IMR-90 (cell line): Measurements from ENCODE around the gene TMEM245. TPM values are rescaled to one million over a fixed set of nuclear protein-coding genes. Genes with fewer than 3 reads are reported as not detected.

ENCODE experiments used
- ATAC-seq: fragments of 200-7000 bp; cut with Tn5 transposase; 2 replicates; pipeline ENCODE4 v1.9.1; 2020; ENCODE audit warnings: low read depth, mild to moderate bottlenecking, moderate library complexity
- BruUV-seq: library from RNA; stranded (reverse); fragments of 400-500 nt; replicated peaks from 2 replicates; lab custom pipeline; 2021; lab: Mats Ljungman, UMichigan
- CTCF ChIA-PET: fragments of 300-600 bp; formaldehyde crosslinking; extraction: SDS; loops from one replicate; lab custom pipeline; 2021; ENCODE audit warnings: antibody characterized with exemption; lab: Yijun Ruan, JAX
- POLR2A ChIA-PET: fragments of 300-600 bp; sonication (Branson Sonifier 250); formaldehyde crosslinking; loops from one replicate; lab custom pipeline; 2022; ENCODE audit warnings: antibody characterized with exemption; ENCODE audit not compliant: unreplicated experiment; lab: Charles Lee
- DNase-seq: peaks from one replicate; pipeline ENCODE4 v3.0.0; 2013
- H2AFZ ChIP-seq: replicated peaks from 2 replicates; pipeline ENCODE3; 2013; ENCODE audit warnings: low read length, mild to moderate bottlenecking; ENCODE audit not compliant: poor library complexity
- H2AK5ac ChIP-seq: 2 replicates; pipeline ENCODE4 v1.6.1; 2013; ENCODE audit warnings: low read depth, low read length, inconsistent platforms
- H2AK9ac ChIP-seq: replicated peaks from 2 replicates; pipeline ENCODE3; 2013; ENCODE audit warnings: mild to moderate bottlenecking, low read depth, low read length, moderate library complexity; ENCODE audit not compliant: poor library complexity
- H2BK120ac ChIP-seq: 2 replicates; pipeline ENCODE4 v1.6.1; 2013; ENCODE audit warnings: low read depth, low read length, inconsistent platforms
- H2BK15ac ChIP-seq: 3 replicates; pipeline ENCODE4 v1.6.1; 2013; ENCODE audit warnings: low read depth, low read length, inconsistent platforms
- H2BK20ac ChIP-seq: 2 replicates; pipeline ENCODE4 v1.6.1; 2013; ENCODE audit warnings: low read depth, mild to moderate bottlenecking, inconsistent platforms, low read length, moderate library complexity
- H2BK5ac ChIP-seq: 2 replicates; pipeline ENCODE4 v1.6.1; 2013; ENCODE audit warnings: mild to moderate bottlenecking, low read depth, low read length, inconsistent platforms; ENCODE audit not compliant: poor library complexity, severe bottlenecking
- H3K14ac ChIP-seq: replicated peaks from 2 replicates; pipeline ENCODE4 v1.6.1; 2013; ENCODE audit warnings: low read depth, low read length, inconsistent platforms
- H3K18ac ChIP-seq: 2 replicates; pipeline ENCODE4 v1.6.1; 2013; ENCODE audit warnings: low read depth, low read length, control low read depth
- H3K23ac ChIP-seq: 2 replicates; pipeline ENCODE4 v1.6.1; 2013; ENCODE audit warnings: low read depth, low read length, inconsistent platforms
- H3K27ac ChIP-seq: 2 replicates; pipeline ENCODE4 v1.5.1; 2013; ENCODE audit warnings: mild to moderate bottlenecking, control low read depth, low read length; ENCODE audit not compliant: insufficient read depth
- H3K27me3 ChIP-seq: 2 replicates; pipeline ENCODE4 v1.6.1; 2013; ENCODE audit warnings: low read length; ENCODE audit not compliant: control insufficient read depth, insufficient read depth
- H3K36me3 ChIP-seq: 2 replicates; pipeline ENCODE4 v1.6.1; 2013; ENCODE audit warnings: low read length, mixed read lengths; ENCODE audit not compliant: control insufficient read depth, insufficient read depth
- H3K4ac ChIP-seq: 2 replicates; pipeline ENCODE4 v1.6.1; 2013; ENCODE audit warnings: low read depth, low read length, inconsistent platforms
- H3K4me1 ChIP-seq: 2 replicates; pipeline ENCODE4 v1.6.1; 2013; ENCODE audit warnings: low read length, mixed read lengths; ENCODE audit not compliant: control insufficient read depth, insufficient read depth
- H3K4me2 ChIP-seq: 2 replicates; pipeline ENCODE4 v1.6.1; 2013; ENCODE audit warnings: low read depth, mild to moderate bottlenecking, control low read depth, low read length, moderate library complexity
- H3K4me3 ChIP-seq: 2 replicates; pipeline ENCODE4 v1.5.1; 2013; ENCODE audit warnings: low read depth, mild to moderate bottlenecking, control low read depth, low read length, moderate library complexity; ENCODE audit not compliant: insufficient read depth
- H3K56ac ChIP-seq: 2 replicates; pipeline ENCODE4 v1.6.1; 2013; ENCODE audit warnings: low read length, inconsistent platforms; ENCODE audit not compliant: insufficient read depth; ENCODE audit errors: extremely low read depth
- H3K79me1 ChIP-seq, 2 experiments: 2 replicates each; pipeline ENCODE4 v1.6.1; 2013; ENCODE audit warnings: low read length in 2 of 2, inconsistent platforms in 1 of 2, low read depth in 1 of 2
- H3K9ac ChIP-seq: 2 replicates; pipeline ENCODE4 v1.6.1; 2013; ENCODE audit warnings: low read depth, low read length, control low read depth
- H3K9me1 ChIP-seq: 2 replicates; pipeline ENCODE4 v1.6.1; 2013; ENCODE audit warnings: low read length, inconsistent platforms; ENCODE audit not compliant: insufficient read depth
- H3K9me3 ChIP-seq: 2 replicates; pipeline ENCODE4 v1.6.1; 2013; ENCODE audit warnings: low read length; ENCODE audit not compliant: control insufficient read depth, insufficient read depth
- H4K20me1 ChIP-seq: 2 replicates; pipeline ENCODE4 v1.6.1; 2013; ENCODE audit warnings: low read length, inconsistent platforms; ENCODE audit not compliant: insufficient read depth
- H4K5ac ChIP-seq: 2 replicates; pipeline ENCODE4 v1.6.1; 2013; ENCODE audit warnings: mild to moderate bottlenecking, low read depth, low read length, control low read depth
- H4K8ac ChIP-seq, 2 experiments: 2 replicates each; pipeline ENCODE4 v1.6.1; 2013; ENCODE audit warnings: low read depth in 2 of 2, low read length in 2 of 2, control low read depth in 1 of 2, inconsistent platforms in 1 of 2
- H4K91ac ChIP-seq: 2 replicates; pipeline ENCODE4 v1.6.1; 2013; ENCODE audit warnings: low read depth, low read length, inconsistent platforms; ENCODE audit not compliant: insufficient read depth
- MAFK ChIP-seq: IDR thresholded peaks from 2 replicates; pipeline ENCODE4 v1.6.1; 2012; ENCODE audit warnings: low read depth, low read length, improper control_type of control experiment
- dilution Hi-C: fragments of 300-500 bp; cut with HindIII; formaldehyde crosslinking; loops from one replicate; pipeline ENCODE4 v1.14.3; 2018; ENCODE audit warnings: low sequenced_read_pairs; ENCODE audit not compliant: unreplicated experiment
- in situ Hi-C: fragments of 300-500 bp; cut with MboI; formaldehyde crosslinking; loops from 3 replicates; pipeline ENCODE4 v1.14.3; 2019; ENCODE audit warnings: low sequenced_read_pairs, inconsistent platforms, mixed read lengths
- intact Hi-C: fragments of 100-400 bp; cut with micrococcal nuclease; formaldehyde crosslinking; loops from 2 replicates; pipeline ENCODE4 v1.10.0; 2022
- microRNA-seq, 2 experiments: library from miRNA; stranded (forward) in 1 of 2; unstranded in 1 of 2; fragments of 10-50 nt in 1 of 2; fragments of <30 nt in 1 of 2; gene quantifications in 1 of 2; microRNA quantifications in 1 of 2; one replicate each; pipeline versions ENCODE3 to v1.1.0; 2013 to 2020; ENCODE audit not compliant: insufficient read depth in 1 of 2, insufficient read length in 1 of 2, unreplicated experiment in 1 of 2
- polyA plus RNA-seq, 3 experiments: library from polyadenylated mRNA; depleted of rRNA; stranded (reverse); fragments of >200 nt; gene quantifications; 2 replicates each; pipeline ENCODE4 v1.2.3, GENCODE V29; 2012; ENCODE audit warnings: low replicate concordance in 1 of 3
- small RNA-seq, 5 experiments: library from RNA; depleted of rRNA; stranded (forward); fragments of <200 nt; gene quantifications; one replicate each; pipeline ENCODE3, GENCODE V24; 2012
- total RNA-seq: library from RNA; depleted of rRNA; stranded (reverse); fragments of >200 nt; gene quantifications from 2 replicates; pipeline ENCODE4 v1.2.3, GENCODE V29; 2012; rRNA removed

The TMEM245 gene
- total and polyA plus RNA-seq, 2 of the 4 experiments (the other 2 are of a cell fraction) = 24.8 to 57.9 TPM

- no peak overlapping the region for H3K14ac ChIP-seq
- H2BK20ac ChIP-seq = no peak overlapping the region
- peaks cover 6% of the 10 kb centered on the region for H3K9me1 ChIP-seq
- H3K9ac ChIP-seq = no peak overlapping the region
- H3K4ac ChIP-seq = no peak overlapping the region
- H2AFZ ChIP-seq = no peak overlapping the region
- ATAC-seq (no peak), DNase-seq (no peak)
- H3K27ac ChIP-seq = no peak overlapping the region
- in situ Hi-C loops = no loop called here
- H4K5ac ChIP-seq = no peak overlapping the region
- no peaks in the 10 kb centered on the region for H3K27me3 ChIP-seq
- TF ChIP-seq MAFK = no peak
- H2BK120ac ChIP-seq = no peak overlapping the region
- no peak overlapping the region for H3K18ac ChIP-seq
- dilution Hi-C loops = no loop called here
- intact Hi-C loops = no loop called here
- no peak overlapping the region for H2BK15ac ChIP-seq
- H4K20me1 ChIP-seq = no peaks in the 10 kb centered on the region
- peaks cover 0 to 5% of the 10 kb centered on the region in 2 experiments; a peak in 2 of 4 replicates for H3K79me1 ChIP-seq
- no peak overlapping the region for H4K91ac ChIP-seq
- no peaks in the 10 kb centered on the region for H3K4me1 ChIP-seq
- no peak overlapping the region for H3K23ac ChIP-seq
- H2AK5ac ChIP-seq = no peak overlapping the region
- H2AK9ac ChIP-seq = no peak overlapping the region
- H2BK5ac ChIP-seq = no peak overlapping the region
- POLR2A ChIA-PET = no interaction called here
- no peak overlapping the region for H3K4me2 ChIP-seq
- peaks cover 12% of the 10 kb centered on the region for H3K36me3 ChIP-seq
- CTCF ChIA-PET = interaction anchor here (1.4 kb wide), 1 partner anchor 14 kb away, joined by 3 read pairs; no protein-coding TSS in a partner anchor
- BruUV-seq = no TSS peak
- no peaks in the 10 kb centered on the region for H3K9me3 ChIP-seq
- H4K8ac ChIP-seq = no peak overlapping the region
- no peak overlapping the region for H3K4me3 ChIP-seq
- no peak overlapping the region for H3K56ac ChIP-seq
These were observed 151.8 kb downstream of the TMEM245 start for GRCh38 chr9:108967916-108968315.

Small RNA genes lying within 50 kb of the gene (microRNA-seq; reads per million reads assigned to microRNA genes)
- gene MIR32 (ENCODE audit: insufficient read depth in 1 of 2, insufficient read length in 1 of 2, unreplicated experiment in 1 of 2) (105 to 146 reads per million in 2 experiments), gene RF00019 (ENCODE audit: insufficient read depth, insufficient read length) (not detected)

Small RNA genes lying within 50 kb of the gene (small RNA-seq; reads per million reads assigned to genes)
- gene MIR32 (0.49 to 277 (median 63.2) reads per million in 5 experiments), gene RF00019 (0 reads per million in 5 experiments)

Other genes starting within 250 kb of the TMEM245 start
- 39.7 and 43.2 TPM in 2 replicates for gene ELP1, start 185.8 kb downstream of the TMEM245 start, total RNA-seq
- gene ELP1, start 185.8 kb downstream of the TMEM245 start, polyA plus RNA-seq (2012; rRNA removed) = 15.3 and 20.0 TPM in 2 replicates
- 8.6 TPM in 2 replicates for gene ABITRAM, start 185.5 kb downstream of the TMEM245 start, total RNA-seq
- 8.8 and 10.3 TPM in 2 replicates for gene ABITRAM, start 185.5 kb downstream of the TMEM245 start, polyA plus RNA-seq (2012; rRNA removed)
- 131 and 186 TPM in 2 replicates for gene CTNNAL1, start 106.4 kb downstream of the TMEM245 start, total RNA-seq
- 60.4 and 72.3 TPM in 2 replicates for gene CTNNAL1, start 106.4 kb downstream of the TMEM245 start, polyA plus RNA-seq (2012; rRNA removed)
- gene FRRS1L, start 47.3 kb upstream of the TMEM245 start, total RNA-seq = under 0.01 TPM in 1 of 2 replicates, not detected in the other
- 0.05 and 0.06 TPM in 2 replicates for gene FRRS1L, start 47.3 kb upstream of the TMEM245 start, polyA plus RNA-seq (2012; rRNA removed)
- 0.54 and 0.56 TPM in 2 replicates for gene EPB41L4B, start 201.1 kb upstream of the TMEM245 start, total RNA-seq
- gene EPB41L4B, start 201.1 kb upstream of the TMEM245 start, polyA plus RNA-seq (2012; rRNA removed) = 0.29 and 0.36 TPM in 2 replicates